ENCODE results near the gene PPP3CA. TPM values are rescaled to one million over a fixed set of nuclear protein-coding genes. Genes with fewer than 3 reads are reported as not detected.

Gene PPP3CA
- total RNA-seq, 1 experiment from 2014 or later = 133 TPM

DNA sequence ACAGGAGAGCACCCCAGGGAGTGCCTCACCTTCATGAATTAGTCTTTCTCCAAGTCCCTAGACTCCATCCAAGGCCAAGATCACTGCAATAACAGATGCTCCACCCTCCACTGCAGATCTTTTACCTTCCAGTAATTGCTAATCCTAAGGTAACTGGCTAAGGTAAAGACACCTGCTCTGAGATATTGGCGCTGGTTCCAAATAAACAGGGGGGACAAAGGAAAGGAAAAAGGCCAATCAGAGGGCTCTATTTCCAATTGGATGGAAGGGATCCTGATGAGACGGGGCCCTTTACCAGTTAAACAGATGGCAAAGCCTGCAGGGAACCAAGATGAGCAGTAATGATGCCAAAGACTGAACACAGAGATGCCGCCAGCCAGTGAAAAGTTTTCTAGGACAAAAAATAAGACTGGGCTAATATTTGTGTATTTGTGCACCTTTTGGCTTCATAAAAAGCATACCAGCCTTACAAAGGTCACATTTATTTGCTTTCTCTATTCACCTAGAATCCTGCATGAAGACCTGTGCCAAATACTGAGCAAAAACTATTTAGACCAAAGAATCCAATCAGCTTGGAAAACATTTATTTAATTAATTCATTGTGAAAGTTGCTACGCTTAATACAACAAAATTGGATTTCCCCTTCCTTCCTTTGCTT lies 148.5 kb downstream of the PPP3CA start:
- TF ChIP-seq EZH2phosphoT487 (IDR thresholded peaks at IDR 0.05; ENCODE audit: borderline replicate concordance) = no peak
- no peak for TF ChIP-seq YY1 (IDR thresholded peaks at IDR 0.05; ENCODE audit: extremely low read depth, insufficient replicate concordance, low read depth, low read length)
- no peak for TF ChIP-seq SIN3A (IDR thresholded peaks at IDR 0.05; ENCODE audit: low read depth)
- no peak for TF ChIP-seq FOSL1 (IDR thresholded peaks at IDR 0.05; ENCODE audit: low read depth)
- TF ChIP-seq EZH2 (IDR thresholded peaks at IDR 0.05) = no peak
- TF ChIP-seq, protein P1, sequence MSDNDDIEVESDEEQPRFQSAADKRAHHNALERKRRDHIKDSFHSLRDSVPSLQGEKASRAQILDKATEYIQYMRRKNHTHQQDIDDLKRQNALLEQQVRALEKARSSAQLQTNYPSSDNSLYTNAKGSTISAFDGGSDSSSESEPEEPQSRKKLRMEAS (IDR thresholded peaks at IDR 0.05) = no peak
- TF ChIP-seq ELF1 (IDR thresholded peaks at IDR 0.05; ENCODE audit: borderline replicate concordance, low read depth) = no peak
- TF ChIP-seq, protein P2, sequence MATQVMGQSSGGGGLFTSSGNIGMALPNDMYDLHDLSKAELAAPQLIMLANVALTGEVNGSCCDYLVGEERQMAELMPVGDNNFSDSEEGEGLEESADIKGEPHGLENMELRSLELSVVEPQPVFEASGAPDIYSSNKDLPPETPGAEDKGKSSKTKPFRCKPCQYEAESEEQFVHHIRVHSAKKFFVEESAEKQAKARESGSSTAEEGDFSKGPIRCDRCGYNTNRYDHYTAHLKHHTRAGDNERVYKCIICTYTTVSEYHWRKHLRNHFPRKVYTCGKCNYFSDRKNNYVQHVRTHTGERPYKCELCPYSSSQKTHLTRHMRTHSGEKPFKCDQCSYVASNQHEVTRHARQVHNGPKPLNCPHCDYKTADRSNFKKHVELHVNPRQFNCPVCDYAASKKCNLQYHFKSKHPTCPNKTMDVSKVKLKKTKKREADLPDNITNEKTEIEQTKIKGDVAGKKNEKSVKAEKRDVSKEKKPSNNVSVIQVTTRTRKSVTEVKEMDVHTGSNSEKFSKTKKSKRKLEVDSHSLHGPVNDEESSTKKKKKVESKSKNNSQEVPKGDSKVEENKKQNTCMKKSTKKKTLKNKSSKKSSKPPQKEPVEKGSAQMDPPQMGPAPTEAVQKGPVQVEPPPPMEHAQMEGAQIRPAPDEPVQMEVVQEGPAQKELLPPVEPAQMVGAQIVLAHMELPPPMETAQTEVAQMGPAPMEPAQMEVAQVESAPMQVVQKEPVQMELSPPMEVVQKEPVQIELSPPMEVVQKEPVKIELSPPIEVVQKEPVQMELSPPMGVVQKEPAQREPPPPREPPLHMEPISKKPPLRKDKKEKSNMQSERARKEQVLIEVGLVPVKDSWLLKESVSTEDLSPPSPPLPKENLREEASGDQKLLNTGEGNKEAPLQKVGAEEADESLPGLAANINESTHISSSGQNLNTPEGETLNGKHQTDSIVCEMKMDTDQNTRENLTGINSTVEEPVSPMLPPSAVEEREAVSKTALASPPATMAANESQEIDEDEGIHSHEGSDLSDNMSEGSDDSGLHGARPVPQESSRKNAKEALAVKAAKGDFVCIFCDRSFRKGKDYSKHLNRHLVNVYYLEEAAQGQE (IDR thresholded peaks at IDR 0.05; ENCODE audit: low read depth) = no peak
- no peak for TF ChIP-seq TCF7L2 (IDR thresholded peaks at IDR 0.05; ENCODE audit: borderline replicate concordance, extremely low read depth, insufficient read depth, insufficient read length)
- TF ChIP-seq, protein P3, sequence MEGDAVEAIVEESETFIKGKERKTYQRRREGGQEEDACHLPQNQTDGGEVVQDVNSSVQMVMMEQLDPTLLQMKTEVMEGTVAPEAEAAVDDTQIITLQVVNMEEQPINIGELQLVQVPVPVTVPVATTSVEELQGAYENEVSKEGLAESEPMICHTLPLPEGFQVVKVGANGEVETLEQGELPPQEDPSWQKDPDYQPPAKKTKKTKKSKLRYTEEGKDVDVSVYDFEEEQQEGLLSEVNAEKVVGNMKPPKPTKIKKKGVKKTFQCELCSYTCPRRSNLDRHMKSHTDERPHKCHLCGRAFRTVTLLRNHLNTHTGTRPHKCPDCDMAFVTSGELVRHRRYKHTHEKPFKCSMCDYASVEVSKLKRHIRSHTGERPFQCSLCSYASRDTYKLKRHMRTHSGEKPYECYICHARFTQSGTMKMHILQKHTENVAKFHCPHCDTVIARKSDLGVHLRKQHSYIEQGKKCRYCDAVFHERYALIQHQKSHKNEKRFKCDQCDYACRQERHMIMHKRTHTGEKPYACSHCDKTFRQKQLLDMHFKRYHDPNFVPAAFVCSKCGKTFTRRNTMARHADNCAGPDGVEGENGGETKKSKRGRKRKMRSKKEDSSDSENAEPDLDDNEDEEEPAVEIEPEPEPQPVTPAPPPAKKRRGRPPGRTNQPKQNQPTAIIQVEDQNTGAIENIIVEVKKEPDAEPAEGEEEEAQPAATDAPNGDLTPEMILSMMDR (IDR thresholded peaks at IDR 0.05 in 2 of 3, conservative IDR thresholded peaks at IDR 0.05 in 1 of 3; ENCODE audit: borderline replicate concordance in 1 of 3, insufficient read depth in 1 of 3, low read depth in 2 of 3, low read length in 2 of 3) = no peak
- TF ChIP-seq, protein P4, sequence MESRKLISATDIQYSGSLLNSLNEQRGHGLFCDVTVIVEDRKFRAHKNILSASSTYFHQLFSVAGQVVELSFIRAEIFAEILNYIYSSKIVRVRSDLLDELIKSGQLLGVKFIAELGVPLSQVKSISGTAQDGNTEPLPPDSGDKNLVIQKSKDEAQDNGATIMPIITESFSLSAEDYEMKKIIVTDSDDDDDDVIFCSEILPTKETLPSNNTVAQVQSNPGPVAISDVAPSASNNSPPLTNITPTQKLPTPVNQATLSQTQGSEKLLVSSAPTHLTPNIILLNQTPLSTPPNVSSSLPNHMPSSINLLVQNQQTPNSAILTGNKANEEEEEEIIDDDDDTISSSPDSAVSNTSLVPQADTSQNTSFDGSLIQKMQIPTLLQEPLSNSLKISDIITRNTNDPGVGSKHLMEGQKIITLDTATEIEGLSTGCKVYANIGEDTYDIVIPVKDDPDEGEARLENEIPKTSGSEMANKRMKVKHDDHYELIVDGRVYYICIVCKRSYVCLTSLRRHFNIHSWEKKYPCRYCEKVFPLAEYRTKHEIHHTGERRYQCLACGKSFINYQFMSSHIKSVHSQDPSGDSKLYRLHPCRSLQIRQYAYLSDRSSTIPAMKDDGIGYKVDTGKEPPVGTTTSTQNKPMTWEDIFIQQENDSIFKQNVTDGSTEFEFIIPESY (IDR thresholded peaks at IDR 0.05; ENCODE audit: extremely low read depth, insufficient replicate concordance, low read length) = no peak
- TF ChIP-seq CBX3 (IDR thresholded peaks at IDR 0.05; ENCODE audit: low read depth) = no peak
- no peak for TF ChIP-seq ZFX (IDR thresholded peaks at IDR 0.05)
- no peak for TF ChIP-seq RAD21 (IDR thresholded peaks at IDR 0.05; ENCODE audit: low read depth)
- TF ChIP-seq JUND (IDR thresholded peaks at IDR 0.05) = no peak
- TF ChIP-seq POLR2AphosphoS5 (IDR thresholded peaks at IDR 0.05; ENCODE audit: low read depth, low read length) = no peak
- Histone ChIP-seq H4K20me1 (ENCODE audit: insufficient read depth) (no peaks in the 10 kb centered on the region), H3K27me3 (ENCODE audit: insufficient read depth, low read length) (no peaks in the 10 kb centered on the region), H3K4me3 (replicated peaks in 1 of 2; ENCODE audit: low read depth in 1 of 2, low read length in 2 of 2) (no peak overlapping the region), H3K4me2 (ENCODE audit: low read length) (no peak overlapping the region), H3K4me1 (ENCODE audit: control insufficient read depth in 1 of 2, insufficient read depth in 2 of 2, low read length in 2 of 2) (peaks cover 35 to 42% of the 10 kb centered on the region in 2 experiments), H3K9ac (ENCODE audit: low read length) (no peak overlapping the region), H3K9me3 (ENCODE audit: control insufficient read depth in 1 of 2, insufficient read depth in 1 of 2, low read depth in 1 of 2, low read length in 2 of 2) (no peaks in the 10 kb centered on the region), H2AFZ (ENCODE audit: low read depth, low read length, poor library complexity, severe bottlenecking) (no peak overlapping the region), H3K27ac (ENCODE audit: low read depth, low read length) (no peak overlapping the region), H3K9me2 (ENCODE audit: insufficient read depth) (no peaks in the 10 kb centered on the region), H3K36me3 (ENCODE audit: control insufficient read depth in 1 of 2, insufficient read depth in 2 of 2, low read length in 2 of 2) (peaks cover 0 to 7% of the 10 kb centered on the region in 2 experiments; a peak in 2 of 4 replicates), H3K79me2 (ENCODE audit: insufficient read depth, low read length) (peaks cover 69% of the 10 kb centered on the region)
- BruUV-seq (replicated peaks) = no TSS peak
- intact Hi-C loops (cut with micrococcal nuclease) = no loop called here
- ChIA-PET CTCF (interaction anchor here (1.2 kb wide), 1 partner anchor 10 kb away, joined by 3 read pairs; no protein-coding TSS in a partner anchor), RAD21 (ENCODE audit: low non-redundant PET in 1 of 2, low total read pairs in 2 of 2, uncharacterized antibody in 2 of 2, unreplicated experiment in 2 of 2) (no interaction called here), POLR2A (no interaction called here)
- DNase-seq (ENCODE audit: low read depth, low spot score) (no peak), ATAC-seq (no peak)

Data from HCT116 (cell line).